SK-N-SH (cell line): ENCODE results near the gene ARHGAP26. TPM values are rescaled to one million over a fixed set of nuclear protein-coding genes. Genes with fewer than 3 reads are reported as not detected.

ENCODE experiments used
- CTCF ChIA-PET: fragments of 300-600, 350-600 bp; formaldehyde crosslinking; extraction: SDS; loops from one replicate; lab custom pipeline; 2021; lab: Yijun Ruan, JAX
- POLR2A ChIA-PET: fragments of 350-600 bp; sonication (Branson Sonifier 250); formaldehyde crosslinking; extraction: SDS; loops from one replicate; lab custom pipeline; 2020; ENCODE audit warnings: antibody characterized with exemption, inconsistent platforms; lab: Yijun Ruan, JAX
- DNase-seq: peaks from one replicate; pipeline ENCODE4 v3.0.0; 2012
- H2AFZ ChIP-seq: fragments of 200-600 bp; sonication (generic); 2 replicates; pipeline ENCODE4 v1.8.1; 2016; ENCODE audit warnings: antibody characterized with exemption, mild to moderate bottlenecking, low read depth
- H3F3A ChIP-seq: fragments of 200-600 bp; sonication (generic); replicated peaks from 2 replicates; pipeline ENCODE3; 2016; ENCODE audit warnings: antibody characterized with exemption, mild to moderate bottlenecking; ENCODE audit not compliant: insufficient read depth
- H3K27ac ChIP-seq, 2 experiments: fragments of 200-500 bp in 1 of 2; fragments of 200-600 bp in 1 of 2; sonication (Bioruptor generic) in 1 of 2; sonication (generic), shearing (Covaris generic) in 1 of 2; 2 replicates each; pipeline versions ENCODE4 v1.5.1 to v1.6.1; 2014 to 2016; ENCODE audit warnings: low read depth in 2 of 2, inconsistent platforms in 1 of 2, low read length in 1 of 2, mild to moderate bottlenecking in 1 of 2, mixed read lengths in 1 of 2
- H3K27me3 ChIP-seq: fragments of 200-600 bp; sonication (generic), shearing (Covaris generic); 2 replicates; pipeline ENCODE4 v1.6.1; 2016; ENCODE audit warnings: mixed run types; ENCODE audit not compliant: insufficient read depth
- H3K36me3 ChIP-seq, 2 experiments: fragments of 200-500 bp in 1 of 2; fragments of 200-600 bp in 1 of 2; sonication (Bioruptor generic) in 1 of 2; sonication (generic) in 1 of 2; replicated peaks in 1 of 2; 2 replicates each; pipeline versions ENCODE3 to v1.5.1; 2014 to 2016; ENCODE audit warnings: low read length in 1 of 2, mild to moderate bottlenecking in 1 of 2; ENCODE audit not compliant: insufficient read depth in 2 of 2, control insufficient read depth in 1 of 2
- H3K4me1 ChIP-seq, 2 experiments: fragments of 200-500 bp in 1 of 2; fragments of 200-600 bp in 1 of 2; sonication (Bioruptor generic) in 1 of 2; sonication (generic), shearing (Covaris generic) in 1 of 2; 2 replicates each; pipeline versions ENCODE4 v1.5.1 to v1.6.1; 2014 to 2016; ENCODE audit warnings: low read depth in 1 of 2, low read length in 1 of 2, mixed run types in 1 of 2; ENCODE audit not compliant: insufficient read depth in 2 of 2, control insufficient read depth in 1 of 2
- H3K4me2 ChIP-seq: fragments of 200-600 bp; sonication (generic), shearing (Covaris generic); 2 replicates; pipeline ENCODE4 v1.6.1; 2017; ENCODE audit warnings: mixed run types
- H3K4me3 ChIP-seq, 2 experiments: fragments of 200-500 bp in 1 of 2; fragments of 200-600 bp in 1 of 2; sonication (Bioruptor generic) in 1 of 2; sonication (generic), shearing (Covaris generic) in 1 of 2; 2 replicates each; pipeline versions ENCODE4 v1.5.1 to v1.8.1; 2014 to 2016; ENCODE audit warnings: low read depth in 2 of 2, inconsistent platforms in 1 of 2, low read length in 1 of 2, mild to moderate bottlenecking in 1 of 2, mixed read lengths in 1 of 2, moderate library complexity in 1 of 2
- H3K79me2 ChIP-seq: fragments of 200-600 bp; sonication (generic); 2 replicates; pipeline ENCODE4 v1.8.1; 2017; ENCODE audit warnings: mild to moderate bottlenecking; ENCODE audit not compliant: insufficient read depth
- H3K9ac ChIP-seq: fragments of 200-600 bp; sonication (generic); 2 replicates; pipeline ENCODE4 v1.6.1; 2017; ENCODE audit warnings: mixed run types
- H3K9me2 ChIP-seq: fragments of 200-600 bp; sonication (generic); 2 replicates; pipeline ENCODE4 v1.6.1; 2017; ENCODE audit warnings: mixed run types
- H3K9me3 ChIP-seq: fragments of 200-600 bp; sonication (generic); 2 replicates; pipeline ENCODE4 v1.6.1; 2017; ENCODE audit warnings: mixed run types, mild to moderate bottlenecking, moderate library complexity
- H4K20me1 ChIP-seq: fragments of 200-600 bp; sonication (generic); 2 replicates; pipeline ENCODE4 v1.6.1; 2017; ENCODE audit warnings: mild to moderate bottlenecking, mixed run types; ENCODE audit not compliant: insufficient read depth
- CTCF ChIP-seq: fragments of 200-600 bp; sonication (generic); IDR thresholded peaks from 2 replicates; pipeline ENCODE4 v1.6.1; 2017; ENCODE audit warnings: antibody characterized with exemption, mild to moderate bottlenecking, moderate library complexity
- EZH2phosphoT487 ChIP-seq: fragments of 200-600 bp; sonication (generic); IDR thresholded peaks from 2 replicates; pipeline ENCODE4 v1.6.1; 2017; ENCODE audit warnings: low read depth, mixed run types, mild to moderate bottlenecking, antibody characterized with exemption, moderate library complexity, borderline replicate concordance
- FOSL2 ChIP-seq: IDR thresholded peaks from 2 replicates; pipeline ENCODE4 v1.4.0; 2012; ENCODE audit warnings: low read depth, mild to moderate bottlenecking, moderate library complexity, borderline replicate concordance
- FOXJ3 ChIP-seq: sonication (generic); formaldehyde crosslinking; IDR thresholded peaks from 2 replicates; pipeline ENCODE4 v1.5.1; 2020; ENCODE audit warnings: mild to moderate bottlenecking, missing genetic modification reagents
- FOXM1 ChIP-seq: IDR thresholded peaks from 2 replicates; pipeline ENCODE4 v1.4.0; 2012; ENCODE audit warnings: low read depth, mild to moderate bottlenecking
- GATA2 ChIP-seq: sonication (generic); formaldehyde crosslinking; IDR thresholded peaks from 2 replicates; pipeline ENCODE4 v1.5.0; 2020; ENCODE audit warnings: mild to moderate bottlenecking, missing genetic modification reagents
- MAX ChIP-seq: IDR thresholded peaks from 2 replicates; pipeline ENCODE4 v1.4.0; 2012; ENCODE audit warnings: low read depth
- MEF2A ChIP-seq: IDR thresholded peaks from 2 replicates; pipeline ENCODE4 v1.4.0; 2012; ENCODE audit warnings: low read depth, borderline replicate concordance
- NFIC ChIP-seq: IDR thresholded peaks from 2 replicates; pipeline ENCODE4 v1.4.0; 2012; ENCODE audit warnings: borderline replicate concordance
- PBX3 ChIP-seq: IDR thresholded peaks from 2 replicates; pipeline ENCODE4; 2012
- RAD21 ChIP-seq: IDR thresholded peaks from 2 replicates; pipeline ENCODE4 v1.6.1; 2012; ENCODE audit warnings: mild to moderate bottlenecking, low read length
- RCOR1 ChIP-seq: fragments of 150-350 bp; IDR thresholded peaks from 2 replicates; pipeline ENCODE4 v1.6.1; 2017; ENCODE audit warnings: antibody characterized with exemption, low read length
- REST ChIP-seq: IDR thresholded peaks from 2 replicates; pipeline ENCODE4 v1.6.1; 2012; ENCODE audit warnings: mild to moderate bottlenecking, low read depth, low read length, moderate library complexity
- RXRA ChIP-seq: IDR thresholded peaks from 2 replicates; pipeline ENCODE4 v1.4.0; 2012; ENCODE audit warnings: low read depth, mild to moderate bottlenecking, borderline replicate concordance
- SIN3A ChIP-seq: IDR thresholded peaks from 2 replicates; pipeline ENCODE4 v1.6.1; 2012; ENCODE audit warnings: low read depth, mild to moderate bottlenecking, low read length, moderate library complexity, borderline replicate concordance
- SMC3 ChIP-seq: IDR thresholded peaks from 2 replicates; pipeline ENCODE4 v1.6.1; 2012; ENCODE audit warnings: low read depth, low read length, improper control_type of control experiment
- TAF1 ChIP-seq: IDR thresholded peaks from 2 replicates; pipeline ENCODE4 v1.6.1; 2012; ENCODE audit warnings: low read depth, mild to moderate bottlenecking, low read length, moderate library complexity, borderline replicate concordance
- TCF12 ChIP-seq: IDR thresholded peaks from 2 replicates; pipeline ENCODE4 v1.4.0; 2012
- TEAD4 ChIP-seq: IDR thresholded peaks from 2 replicates; pipeline ENCODE4 v1.4.0; 2012; ENCODE audit warnings: mild to moderate bottlenecking, borderline replicate concordance; ENCODE audit not compliant: insufficient read depth
- USF1 ChIP-seq: IDR thresholded peaks from 2 replicates; pipeline ENCODE4 v1.4.0; 2012; ENCODE audit warnings: low read depth, borderline replicate concordance
- USF2 ChIP-seq: fragments of 150-350 bp; IDR thresholded peaks from 2 replicates; pipeline ENCODE4 v1.6.1; 2017; ENCODE audit warnings: antibody characterized with exemption, low read length, low read depth, borderline replicate concordance
- YY1 ChIP-seq: IDR thresholded peaks from 2 replicates; pipeline ENCODE4 v1.4.0; 2012; ENCODE audit warnings: low read depth, mild to moderate bottlenecking
- WGBS: methylation state at CpG from one replicate; pipeline ENCODE4 v1.1.6; 2017; ENCODE audit warnings: low lambda C conversion rate; 5-methylcytosine and 5-hydroxymethylcytosine counted together
- polyA plus RNA-seq, 3 experiments: library from polyadenylated mRNA; depleted of rRNA; stranded (reverse); fragments of >200 nt; gene quantifications; 2 replicates each; pipeline ENCODE4 v1.2.3, GENCODE V29; 2012

The ARHGAP26 gene
- polyA plus RNA-seq, 1 of the 3 experiments (the other 2 are of a cell fraction) = 6.1 TPM

GRCh38 chr5:142977363-142978051 is 207.3 kb downstream of the ARHGAP26 start:
- peaks cover 23 to 45% of the 10 kb centered on the region in 2 experiments for H3K4me1 ChIP-seq
- TF ChIP-seq USF2 = no peak
- no peak for TF ChIP-seq YY1
- peak; percentile 89 for TF ChIP-seq TEAD4
- TF ChIP-seq RCOR1 = no peak
- no peak for TF ChIP-seq CTCF
- no peak for TF ChIP-seq RAD21
- no peak for TF ChIP-seq GATA2 (CRISPR knock-in tag)
- peak; percentile 79 for TF ChIP-seq NFIC
- TF ChIP-seq USF1 = no peak
- peak; percentile 67; the same call in 1 of the 2 replicates for TF ChIP-seq SIN3A
- peak; percentile 35; the same call in 1 of the 2 replicates for TF ChIP-seq TAF1
- no peak for TF ChIP-seq FOXJ3
- TF ChIP-seq RXRA = peak; percentile 65; the same call in 1 of the 2 replicates
- no peak for TF ChIP-seq SMC3
- peak; percentile 96 for TF ChIP-seq FOSL2
- TF ChIP-seq FOXM1 = peak; percentile 32; the same call in 1 of the 2 replicates
- TF ChIP-seq MEF2A = no peak; the same call in 1 of the 2 replicates
- no peak for TF ChIP-seq EZH2phosphoT487
- TF ChIP-seq TCF12 = peak; percentile 92
- TF ChIP-seq REST = peak; percentile 61; the same call in 1 of the 2 replicates
- TF ChIP-seq MAX = peak; percentile 59
- TF ChIP-seq PBX3 = peak; percentile 89

More at GRCh38 chr5:142977363-142978051, 207.3 kb downstream of the ARHGAP26 start:
- Histone ChIP-seq H3K9ac (peak overlapping the region; percentile 34; the same call in 1 of the 2 replicates), H4K20me1 (no peaks in the 10 kb centered on the region), H3K4me3 (no peak overlapping the region), H3K79me2 (no peaks in the 10 kb centered on the region), H3F3A (peaks cover 34% of the 10 kb centered on the region), H3K9me2 (no peaks in the 10 kb centered on the region), H3K36me3 (no peaks in the 10 kb centered on the region), H3K9me3 (no peaks in the 10 kb centered on the region), H3K27ac (peak overlapping the region; percentile 90 to 91), H3K4me2 (peak overlapping the region; percentile 66), H2AFZ (peak overlapping the region; percentile 61), H3K27me3 (no peaks in the 10 kb centered on the region)
- WGBS = 40% methylated on average over 8 of the region's 8 CpGs
- CTCF ChIA-PET = no interaction called here
- no peak for DNase-seq
- POLR2A ChIA-PET = no interaction called here
